GM21447 (cell line): ENCODE data around the gene GDPD3.
"Not testable (repeated sequence)": the region's sequence is repeated elsewhere in the genome, so short reads cannot be mapped to it uniquely, and the experiment has no call there.

Source experiments
- ATAC-seq: cut with Tn5 transposase; IDR thresholded peaks from one replicate; pipeline ENCODE4 v1.9.1; 2021; ENCODE audit not compliant: unreplicated experiment

GDPD3 gene

GRCh38 chr16:30113031-30113710 is at the start of gene GDPD3:
GDPD3 (minus strand) TSS chr16:30113537; CDS start chr16:30113478, 59 bp downstream.
- no peak for ATAC-seq

- no peak for ATAC-seq
These were observed 43.9 kb upstream of the GDPD3 start for GRCh38 chr16:30157214-30157613.

GRCh38 chr16:30155188-30155587 is 41.9 kb upstream of the GDPD3 start:
- no peak for ATAC-seq

- no peak for ATAC-seq
These were observed 39.2 kb upstream of the GDPD3 start for GRCh38 chr16:30152517-30152916.

GRCh38 chr16:30151091-30151490 is 37.8 kb upstream of the GDPD3 start:
- no peak for ATAC-seq

- no peak for ATAC-seq
These were observed 36.1 kb upstream of the GDPD3 start for GRCh38 chr16:30149250-30149930.

- no peak for ATAC-seq
These were observed 34.6 kb upstream of the GDPD3 start for GRCh38 chr16:30147843-30148510.

- no peak for ATAC-seq
These were observed 32.3 kb upstream of the GDPD3 start for GRCh38 chr16:30145657-30146056.

- no peak for ATAC-seq
These were observed 31.6 kb upstream of the GDPD3 start for GRCh38 chr16:30144917-30145316.

GRCh38 chr16:30144017-30144416 is 30.7 kb upstream of the GDPD3 start:
- no peak for ATAC-seq

- ATAC-seq = no peak
These were observed 30.0 kb upstream of the GDPD3 start for GRCh38 chr16:30143347-30143702.

- no peak for ATAC-seq
These were observed 29.5 kb upstream of the GDPD3 start for GRCh38 chr16:30142672-30143346.

- no peak for ATAC-seq
These were observed 28.4 kb upstream of the GDPD3 start for GRCh38 chr16:30141750-30142149.

GRCh38 chr16:30139583-30140481 is 26.5 kb upstream of the GDPD3 start:
- ATAC-seq = no peak

- ATAC-seq = no peak
These were observed 24.6 kb upstream of the GDPD3 start for GRCh38 chr16:30137897-30138296.

- ATAC-seq = no peak
These were observed 23.8 kb upstream of the GDPD3 start for GRCh38 chr16:30136971-30137605.

- ATAC-seq = no peak
These were observed 19.3 kb upstream of the GDPD3 start for GRCh38 chr16:30132591-30132990.

GRCh38 chr16:30131869-30132475 is 18.6 kb upstream of the GDPD3 start:
- ATAC-seq = no peak

GRCh38 chr16:30127993-30128392 is 14.7 kb upstream of the GDPD3 start:
- no peak for ATAC-seq

GRCh38 chr16:30125690-30126089 is 12.4 kb upstream of the GDPD3 start:
- not testable (repeated sequence) for ATAC-seq
